Right forelimb (tissue), 1 donor: ENCODE data around the gene NOTCH1.

Experiments
- DNase-seq: peaks from one replicate; pipeline ENCODE4 v3.0.0-alpha.2; 2018

Gene NOTCH1

DNA sequence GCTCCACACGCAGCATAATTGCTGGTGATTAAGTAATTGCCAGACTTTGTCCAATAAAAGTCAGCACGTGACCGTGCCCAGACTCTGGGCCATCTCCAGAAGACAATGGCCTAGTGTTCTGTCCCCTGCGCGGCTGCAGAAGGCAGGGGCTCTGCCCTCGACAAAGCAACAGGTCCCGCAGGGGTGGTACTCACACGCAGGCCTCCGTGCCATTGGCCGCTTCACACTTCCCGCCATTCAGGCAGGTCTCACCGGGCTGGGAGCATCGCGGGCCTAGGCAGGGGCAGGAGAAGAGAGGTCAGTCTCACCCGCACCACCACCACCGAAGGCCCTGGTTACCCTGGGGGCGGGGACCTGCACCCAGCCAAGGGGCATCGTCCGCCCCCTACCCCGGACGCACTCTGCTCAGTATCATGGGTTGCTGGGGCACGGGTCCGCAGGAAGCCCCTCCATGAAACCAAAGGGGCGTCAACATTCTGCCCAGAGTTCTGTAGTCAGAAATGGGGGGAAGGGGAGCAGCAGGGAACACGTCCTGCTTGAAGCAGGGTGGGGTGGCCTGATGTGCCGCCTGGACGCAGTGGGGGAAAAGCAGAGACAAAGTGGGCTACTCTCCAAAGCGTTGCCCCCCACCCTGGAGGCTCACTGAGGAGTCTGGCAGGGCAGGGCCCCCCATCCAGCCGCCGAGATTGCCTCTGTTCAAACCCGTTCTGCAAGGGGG lies 1.9 kb downstream of the NOTCH1 start:
- no peak for DNase-seq

GRCh38 chr9:136543280-136543679 lies 2.6 kb downstream of the NOTCH1 start:
- DNase-seq, result no peak

GRCh38 chr9:136542241-136543040 lies 3.4 kb downstream of the NOTCH1 start:
- no peak for DNase-seq

GRCh38 chr9:136541709-136542108 lies 4.1 kb downstream of the NOTCH1 start:
- no peak for DNase-seq

GRCh38 chr9:136541179-136541578 lies 4.7 kb downstream of the NOTCH1 start:
- no peak for DNase-seq

GRCh38 chr9:136539427-136540421 lies 6.1 kb downstream of the NOTCH1 start:
- DNase-seq, result no peak

GRCh38 chr9:136538599-136539426 lies 7.0 kb downstream of the NOTCH1 start:
- no peak for DNase-seq

GRCh38 chr9:136537896-136538598 lies 7.8 kb downstream of the NOTCH1 start:
- no peak for DNase-seq

GRCh38 chr9:136537411-136537810 lies 8.4 kb downstream of the NOTCH1 start:
- DNase-seq, result no peak

DNA sequence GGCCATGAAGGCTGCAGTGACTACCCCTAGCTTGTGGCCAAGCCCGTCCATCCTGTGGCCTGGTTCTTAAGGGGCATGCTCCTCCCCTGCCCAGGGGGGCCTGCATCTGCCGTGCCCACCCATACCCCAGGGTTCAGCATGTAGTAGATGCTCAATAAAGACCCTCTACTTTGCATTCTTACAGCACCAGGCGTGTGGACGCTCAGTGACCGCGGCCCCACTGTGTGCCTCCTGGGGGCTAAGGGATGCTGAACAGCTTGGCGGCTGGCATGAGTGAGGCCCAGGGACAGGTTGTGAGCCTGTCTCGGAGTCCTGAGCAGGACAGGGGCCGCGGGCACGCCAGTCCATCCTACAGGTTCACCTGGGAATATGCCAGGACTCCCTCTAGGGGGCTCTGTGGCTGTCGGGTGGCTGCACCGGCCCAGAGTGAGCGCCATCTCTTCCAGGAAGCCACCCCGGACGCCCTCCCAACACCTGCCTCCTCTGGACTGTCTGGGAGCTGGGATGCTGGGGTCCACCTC lies 9.1 kb downstream of the NOTCH1 start:
- no peak for DNase-seq

DNA sequence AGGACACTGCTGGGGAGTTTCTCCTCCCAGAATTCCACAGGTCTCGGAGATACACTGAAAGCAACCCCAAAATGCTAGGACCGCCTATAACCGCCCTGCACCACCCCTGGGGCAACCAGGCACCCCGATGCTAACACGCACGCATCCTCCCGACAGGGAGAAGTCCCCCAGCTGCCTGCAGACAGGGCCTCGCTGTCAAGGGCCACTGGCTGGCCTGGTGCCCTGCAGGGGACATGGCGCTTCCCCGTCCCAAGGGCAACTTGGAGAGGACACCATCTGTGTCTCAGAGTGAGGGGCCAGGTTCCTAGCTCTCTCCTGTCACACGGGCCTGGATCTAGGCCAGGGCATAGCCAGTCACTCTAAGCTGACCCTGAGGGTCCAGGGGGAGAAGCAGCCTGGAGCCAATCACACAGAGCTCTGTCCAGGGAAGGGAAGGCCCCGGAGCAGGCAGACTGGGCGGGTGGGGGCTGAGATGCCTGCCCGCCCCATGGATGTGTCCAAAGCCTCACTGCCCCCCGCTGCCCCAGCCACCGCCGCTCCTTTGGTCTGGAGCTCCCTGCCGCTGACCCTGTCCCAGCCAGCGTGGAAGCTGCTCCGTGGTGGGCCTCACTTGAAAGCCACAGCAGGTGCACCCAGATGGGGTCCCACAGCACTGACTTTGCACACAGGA lies 9.7 kb downstream of the NOTCH1 start:
- no peak for DNase-seq

DNA sequence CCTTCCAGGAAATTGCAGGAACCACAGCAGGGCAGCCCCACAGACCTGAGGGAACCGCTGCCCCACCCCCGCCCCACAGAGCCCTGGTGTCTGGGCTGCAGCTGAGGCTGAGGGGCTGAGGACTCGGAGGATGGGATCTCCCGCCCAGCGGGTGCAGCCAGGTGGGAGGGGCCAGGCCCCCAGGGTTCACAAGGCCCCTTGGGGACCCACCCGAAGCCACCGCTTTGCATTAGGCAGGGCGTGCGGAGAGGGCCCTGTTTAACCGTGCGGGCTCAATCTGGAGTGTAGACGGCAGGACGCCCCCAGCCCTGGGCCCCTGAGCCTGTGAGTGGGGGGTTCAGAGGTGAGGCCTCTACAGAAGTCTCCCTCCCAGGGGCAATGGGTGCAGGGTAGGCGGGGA lies 10.8 kb downstream of the NOTCH1 start:
- DNase-seq, result no peak

GRCh38 chr9:136534366-136534765 lies 11.5 kb downstream of the NOTCH1 start:
- DNase-seq, result no peak

DNA sequence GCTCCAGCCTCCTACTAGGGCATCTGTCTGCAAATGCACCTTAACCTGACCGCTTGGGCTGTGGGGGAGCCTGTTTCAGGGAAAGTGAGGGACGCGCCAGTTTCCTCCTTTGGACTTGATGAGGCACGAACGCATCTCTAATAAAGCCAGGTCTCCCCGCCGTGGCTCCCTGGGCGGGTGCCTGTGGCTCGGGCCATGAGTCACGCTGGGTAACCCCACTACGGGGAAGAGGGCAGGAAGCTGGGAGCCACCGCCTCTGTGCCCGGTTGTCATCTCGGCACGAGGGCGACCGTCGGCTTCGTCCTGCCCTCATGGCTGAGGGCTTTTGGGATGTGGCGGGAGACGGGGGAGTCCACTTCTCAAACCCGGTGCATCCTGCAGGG lies 12.1 kb downstream of the NOTCH1 start:
- DNase-seq, result no peak

- DNase-seq, result no peak
Measured at GRCh38 chr9:136532799-136533774, 12.8 kb downstream of the NOTCH1 start.

DNA sequence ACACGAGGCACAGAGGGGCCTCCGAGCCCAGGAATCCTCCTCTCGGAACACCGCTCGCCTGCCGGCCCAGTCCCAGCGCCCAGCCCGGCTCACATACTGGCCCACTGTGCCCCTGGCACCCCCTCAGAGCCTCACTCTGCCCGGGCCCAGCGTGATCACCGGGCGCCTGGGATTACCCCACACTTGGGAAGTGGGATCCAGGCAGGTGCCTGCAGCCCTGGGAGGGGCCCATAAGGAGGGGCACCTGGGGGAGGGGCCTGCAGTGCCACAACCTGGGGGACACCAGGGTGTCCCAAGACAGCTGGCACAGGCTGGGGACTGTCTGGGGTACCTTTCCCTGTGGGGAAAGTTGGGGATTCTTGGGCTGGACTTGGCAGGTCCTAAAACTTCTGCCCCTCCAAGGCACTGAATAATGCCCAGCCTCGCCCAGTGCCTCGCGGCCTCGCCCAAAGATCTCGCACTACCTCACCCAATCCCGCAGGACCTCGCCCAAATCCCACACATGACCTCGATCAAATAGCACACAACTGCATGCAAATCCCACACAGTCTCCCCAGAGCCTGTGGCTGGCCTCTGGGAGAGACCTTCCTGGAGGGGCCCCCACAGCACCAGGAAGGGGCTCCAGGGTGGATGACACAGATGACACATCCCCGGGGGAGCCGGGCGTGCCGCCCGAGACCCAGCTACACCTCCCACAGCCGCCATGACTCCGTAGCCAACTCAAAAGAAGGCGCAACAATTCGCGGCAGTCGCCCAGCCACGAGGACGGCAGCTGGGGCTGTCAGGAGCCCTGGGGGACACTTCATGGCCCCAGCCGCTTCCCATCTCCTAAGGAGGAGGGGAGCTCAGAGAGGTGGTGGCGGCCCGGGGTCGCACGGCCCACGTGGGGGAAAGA lies 13.7 kb downstream of the NOTCH1 start:
- no peak for DNase-seq

GRCh38 chr9:136531186-136531903 lies 14.5 kb downstream of the NOTCH1 start:
- DNase-seq, result no peak
